SK-N-SH (cell line): ENCODE data around the gene NDUFA3. TPM values are rescaled to one million over a fixed set of nuclear protein-coding genes. Genes with fewer than 3 reads are reported as not detected.

ENCODE experiments used
- CTCF ChIA-PET: fragments of 300-600, 350-600 bp; formaldehyde crosslinking; extraction: SDS; loops from one replicate; lab custom pipeline; 2021; lab: Yijun Ruan, JAX
- POLR2A ChIA-PET: fragments of 350-600 bp; sonication (Branson Sonifier 250); formaldehyde crosslinking; extraction: SDS; loops from one replicate; lab custom pipeline; 2020; ENCODE audit warnings: antibody characterized with exemption, inconsistent platforms; lab: Yijun Ruan, JAX
- DNase-seq: peaks from one replicate; pipeline ENCODE4 v3.0.0; 2012
- H2AFZ ChIP-seq: fragments of 200-600 bp; sonication (generic); 2 replicates; pipeline ENCODE4 v1.8.1; 2016; ENCODE audit warnings: antibody characterized with exemption, mild to moderate bottlenecking, low read depth
- H3F3A ChIP-seq: fragments of 200-600 bp; sonication (generic); replicated peaks from 2 replicates; pipeline ENCODE3; 2016; ENCODE audit warnings: antibody characterized with exemption, mild to moderate bottlenecking; ENCODE audit not compliant: insufficient read depth
- H3K27ac ChIP-seq, 2 experiments: fragments of 200-500 bp in 1 of 2; fragments of 200-600 bp in 1 of 2; sonication (Bioruptor generic) in 1 of 2; sonication (generic), shearing (Covaris generic) in 1 of 2; 2 replicates each; pipeline versions ENCODE4 v1.5.1 to v1.6.1; 2014 to 2016; ENCODE audit warnings: low read depth in 2 of 2, inconsistent platforms in 1 of 2, low read length in 1 of 2, mild to moderate bottlenecking in 1 of 2, mixed read lengths in 1 of 2
- H3K27me3 ChIP-seq: fragments of 200-600 bp; sonication (generic), shearing (Covaris generic); 2 replicates; pipeline ENCODE4 v1.6.1; 2016; ENCODE audit warnings: mixed run types; ENCODE audit not compliant: insufficient read depth
- H3K36me3 ChIP-seq, 2 experiments: fragments of 200-500 bp in 1 of 2; fragments of 200-600 bp in 1 of 2; sonication (Bioruptor generic) in 1 of 2; sonication (generic) in 1 of 2; replicated peaks in 1 of 2; 2 replicates each; pipeline versions ENCODE3 to v1.5.1; 2014 to 2016; ENCODE audit warnings: low read length in 1 of 2, mild to moderate bottlenecking in 1 of 2; ENCODE audit not compliant: insufficient read depth in 2 of 2, control insufficient read depth in 1 of 2
- H3K4me1 ChIP-seq, 2 experiments: fragments of 200-500 bp in 1 of 2; fragments of 200-600 bp in 1 of 2; sonication (Bioruptor generic) in 1 of 2; sonication (generic), shearing (Covaris generic) in 1 of 2; 2 replicates each; pipeline versions ENCODE4 v1.5.1 to v1.6.1; 2014 to 2016; ENCODE audit warnings: low read depth in 1 of 2, low read length in 1 of 2, mixed run types in 1 of 2; ENCODE audit not compliant: insufficient read depth in 2 of 2, control insufficient read depth in 1 of 2
- H3K4me2 ChIP-seq: fragments of 200-600 bp; sonication (generic), shearing (Covaris generic); 2 replicates; pipeline ENCODE4 v1.6.1; 2017; ENCODE audit warnings: mixed run types
- H3K4me3 ChIP-seq, 2 experiments: fragments of 200-500 bp in 1 of 2; fragments of 200-600 bp in 1 of 2; sonication (Bioruptor generic) in 1 of 2; sonication (generic), shearing (Covaris generic) in 1 of 2; 2 replicates each; pipeline versions ENCODE4 v1.5.1 to v1.8.1; 2014 to 2016; ENCODE audit warnings: low read depth in 2 of 2, inconsistent platforms in 1 of 2, low read length in 1 of 2, mild to moderate bottlenecking in 1 of 2, mixed read lengths in 1 of 2, moderate library complexity in 1 of 2
- H3K79me2 ChIP-seq: fragments of 200-600 bp; sonication (generic); 2 replicates; pipeline ENCODE4 v1.8.1; 2017; ENCODE audit warnings: mild to moderate bottlenecking; ENCODE audit not compliant: insufficient read depth
- H3K9ac ChIP-seq: fragments of 200-600 bp; sonication (generic); 2 replicates; pipeline ENCODE4 v1.6.1; 2017; ENCODE audit warnings: mixed run types
- H3K9me2 ChIP-seq: fragments of 200-600 bp; sonication (generic); 2 replicates; pipeline ENCODE4 v1.6.1; 2017; ENCODE audit warnings: mixed run types
- H3K9me3 ChIP-seq: fragments of 200-600 bp; sonication (generic); 2 replicates; pipeline ENCODE4 v1.6.1; 2017; ENCODE audit warnings: mixed run types, mild to moderate bottlenecking, moderate library complexity
- H4K20me1 ChIP-seq: fragments of 200-600 bp; sonication (generic); 2 replicates; pipeline ENCODE4 v1.6.1; 2017; ENCODE audit warnings: mild to moderate bottlenecking, mixed run types; ENCODE audit not compliant: insufficient read depth
- EP300 ChIP-seq, 2 experiments: IDR thresholded peaks; 2 replicates each; pipeline versions ENCODE4 v1.4.0 to v1.6.1; 2012; ENCODE audit warnings: borderline replicate concordance in 1 of 2, low read depth in 1 of 2, low read length in 1 of 2
- EZH2phosphoT487 ChIP-seq: fragments of 200-600 bp; sonication (generic); IDR thresholded peaks from 2 replicates; pipeline ENCODE4 v1.6.1; 2017; ENCODE audit warnings: low read depth, mixed run types, mild to moderate bottlenecking, antibody characterized with exemption, moderate library complexity, borderline replicate concordance
- FOSL2 ChIP-seq: IDR thresholded peaks from 2 replicates; pipeline ENCODE4 v1.4.0; 2012; ENCODE audit warnings: low read depth, mild to moderate bottlenecking, moderate library complexity, borderline replicate concordance
- GATA2 ChIP-seq: sonication (generic); formaldehyde crosslinking; IDR thresholded peaks from 2 replicates; pipeline ENCODE4 v1.5.0; 2020; ENCODE audit warnings: mild to moderate bottlenecking, missing genetic modification reagents
- MAX ChIP-seq: IDR thresholded peaks from 2 replicates; pipeline ENCODE4 v1.4.0; 2012; ENCODE audit warnings: low read depth
- MEF2A ChIP-seq: IDR thresholded peaks from 2 replicates; pipeline ENCODE4 v1.4.0; 2012; ENCODE audit warnings: low read depth, borderline replicate concordance
- MXI1 ChIP-seq: IDR thresholded peaks from 2 replicates; pipeline ENCODE4 v1.6.1; 2012; ENCODE audit warnings: mild to moderate bottlenecking, low read depth, low read length, improper control_type of control experiment
- NRF1 ChIP-seq: IDR thresholded peaks from 2 replicates; pipeline ENCODE4 v1.6.1; 2012; ENCODE audit warnings: low read depth, mild to moderate bottlenecking, low read length
- POLR2AphosphoS5 ChIP-seq: IDR thresholded peaks from 2 replicates; pipeline ENCODE4 v1.6.1; 2012; ENCODE audit warnings: low read depth, low read length
- RAD21 ChIP-seq: IDR thresholded peaks from 2 replicates; pipeline ENCODE4 v1.6.1; 2012; ENCODE audit warnings: mild to moderate bottlenecking, low read length
- RCOR1 ChIP-seq: fragments of 150-350 bp; IDR thresholded peaks from 2 replicates; pipeline ENCODE4 v1.6.1; 2017; ENCODE audit warnings: antibody characterized with exemption, low read length
- RXRA ChIP-seq: IDR thresholded peaks from 2 replicates; pipeline ENCODE4 v1.4.0; 2012; ENCODE audit warnings: low read depth, mild to moderate bottlenecking, borderline replicate concordance
- SIN3A ChIP-seq: IDR thresholded peaks from 2 replicates; pipeline ENCODE4 v1.6.1; 2012; ENCODE audit warnings: low read depth, mild to moderate bottlenecking, low read length, moderate library complexity, borderline replicate concordance
- SMC3 ChIP-seq: IDR thresholded peaks from 2 replicates; pipeline ENCODE4 v1.6.1; 2012; ENCODE audit warnings: low read depth, low read length, improper control_type of control experiment
- TAF1 ChIP-seq: IDR thresholded peaks from 2 replicates; pipeline ENCODE4 v1.6.1; 2012; ENCODE audit warnings: low read depth, mild to moderate bottlenecking, low read length, moderate library complexity, borderline replicate concordance
- YY1 ChIP-seq: IDR thresholded peaks from 2 replicates; pipeline ENCODE4 v1.4.0; 2012; ENCODE audit warnings: low read depth, mild to moderate bottlenecking
- WGBS: methylation state at CpG from one replicate; pipeline ENCODE4 v1.1.6; 2017; ENCODE audit warnings: low lambda C conversion rate; 5-methylcytosine and 5-hydroxymethylcytosine counted together
- polyA plus RNA-seq, 3 experiments: library from polyadenylated mRNA; depleted of rRNA; stranded (reverse); fragments of >200 nt; gene quantifications; 2 replicates each; pipeline ENCODE4 v1.2.3, GENCODE V29; 2012
- TF ChIP-seq, protein P1 (sequence below): fragments of 150-350 bp; IDR thresholded peaks from 2 replicates; pipeline ENCODE4 v1.6.1; 2017; ENCODE audit warnings: antibody characterized with exemption, low read length, low read depth, borderline replicate concordance
- TF ChIP-seq, protein P2 (sequence below): IDR thresholded peaks from 2 replicates; pipeline ENCODE4 v1.4.0; 2012; ENCODE audit warnings: low read depth, borderline replicate concordance

Gene NDUFA3
- polyA plus RNA-seq, 1 of the 3 experiments (the other 2 are of a cell fraction) = 87.0 TPM

DNA sequence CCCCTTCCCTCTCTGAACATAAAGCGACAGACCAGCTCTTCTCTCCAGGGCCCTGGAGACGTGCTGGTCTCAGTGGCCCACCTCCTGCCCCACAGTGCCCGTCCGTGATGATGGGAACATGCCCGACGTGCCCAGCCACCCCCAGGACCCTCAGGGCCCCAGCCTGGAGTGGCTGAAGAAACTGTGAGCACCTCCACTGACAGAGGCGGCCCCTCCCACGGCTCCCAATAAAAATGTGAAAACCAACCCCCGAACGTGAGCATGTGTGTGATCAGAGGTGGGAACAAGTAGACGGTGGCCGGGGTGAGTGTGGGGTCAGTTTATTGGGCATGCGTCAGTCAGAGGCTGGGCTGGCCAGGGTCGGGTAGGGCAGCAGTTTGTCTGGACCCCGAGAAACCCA, 4.1 kb downstream of the NDUFA3 start:
- no peak for DNase-seq

GRCh38 chr19:54107876-54108490, 5.3 kb downstream of the NDUFA3 start:
- Histone ChIP-seq H3K9me2 (no peaks in the 10 kb centered on the region), H3K9ac (no peak overlapping the region), H3K79me2 (peaks cover 36% of the 10 kb centered on the region), H3K4me3 (no peak overlapping the region), H4K20me1 (peaks cover 2% of the 10 kb centered on the region; the same call in 1 of the 2 replicates), H3K9me3 (no peaks in the 10 kb centered on the region), H2AFZ (no peak overlapping the region), H3K27me3 (no peaks in the 10 kb centered on the region), H3K4me2 (no peak overlapping the region), H3K36me3 (peaks cover 14 to 35% of the 10 kb centered on the region in 2 experiments), H3K4me1 (no peaks in the 10 kb centered on the region; a peak in 1 of 4 replicates), H3K27ac (no peak overlapping the region), H3F3A (no peaks in the 10 kb centered on the region)
- 89% methylated on average over 18 of the region's 21 CpGs for WGBS
- ChIA-PET POLR2A (no interaction called here), CTCF (no interaction called here)
- no peak for TF ChIP-seq EP300 (IDR thresholded peaks at IDR 0.05; ENCODE audit: borderline replicate concordance in 1 of 2, low read depth in 1 of 2, low read length in 1 of 2)
- no peak for TF ChIP-seq FOSL2
- TF ChIP-seq TAF1 = no peak
- TF ChIP-seq, protein P1, sequence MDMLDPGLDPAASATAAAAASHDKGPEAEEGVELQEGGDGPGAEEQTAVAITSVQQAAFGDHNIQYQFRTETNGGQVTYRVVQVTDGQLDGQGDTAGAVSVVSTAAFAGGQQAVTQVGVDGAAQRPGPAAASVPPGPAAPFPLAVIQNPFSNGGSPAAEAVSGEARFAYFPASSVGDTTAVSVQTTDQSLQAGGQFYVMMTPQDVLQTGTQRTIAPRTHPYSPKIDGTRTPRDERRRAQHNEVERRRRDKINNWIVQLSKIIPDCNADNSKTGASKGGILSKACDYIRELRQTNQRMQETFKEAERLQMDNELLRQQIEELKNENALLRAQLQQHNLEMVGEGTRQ = no peak
- no peak for TF ChIP-seq RCOR1
- TF ChIP-seq MEF2A = no peak
- TF ChIP-seq NRF1 = no peak
- TF ChIP-seq GATA2 = no peak
- no peak for TF ChIP-seq YY1
- TF ChIP-seq RXRA = no peak
- no peak for TF ChIP-seq RAD21
- no peak for TF ChIP-seq EZH2phosphoT487
- TF ChIP-seq MXI1 = no peak
- TF ChIP-seq MAX = no peak
- TF ChIP-seq, protein P2, sequence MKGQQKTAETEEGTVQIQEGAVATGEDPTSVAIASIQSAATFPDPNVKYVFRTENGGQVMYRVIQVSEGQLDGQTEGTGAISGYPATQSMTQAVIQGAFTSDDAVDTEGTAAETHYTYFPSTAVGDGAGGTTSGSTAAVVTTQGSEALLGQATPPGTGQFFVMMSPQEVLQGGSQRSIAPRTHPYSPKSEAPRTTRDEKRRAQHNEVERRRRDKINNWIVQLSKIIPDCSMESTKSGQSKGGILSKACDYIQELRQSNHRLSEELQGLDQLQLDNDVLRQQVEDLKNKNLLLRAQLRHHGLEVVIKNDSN = no peak
- TF ChIP-seq SMC3 = no peak
- no peak for TF ChIP-seq SIN3A
- no peak for DNase-seq

More for the DNA sequence above, 4.1 kb downstream of the NDUFA3 start:
- H3K4me1 ChIP-seq = peaks cover 0 to 3% of the 10 kb centered on the region in 2 experiments; a peak in 1 of 4 replicates
- CTCF ChIA-PET = no interaction called here
- H3K27me3 ChIP-seq = no peaks in the 10 kb centered on the region
- POLR2A ChIA-PET = no interaction called here
- H3K36me3 ChIP-seq = peaks cover 10 to 35% of the 10 kb centered on the region in 2 experiments
- H3K9me2 ChIP-seq = no peaks in the 10 kb centered on the region
- H3K4me3 ChIP-seq = no peak overlapping the region
- no peaks in the 10 kb centered on the region for H3F3A ChIP-seq
- H2AFZ ChIP-seq = no peak overlapping the region
- H3K9me3 ChIP-seq = no peaks in the 10 kb centered on the region
- H3K79me2 ChIP-seq = peaks cover 34% of the 10 kb centered on the region
- 83% methylated on average over 15 of the region's 15 CpGs for WGBS
- peaks cover 2% of the 10 kb centered on the region; the same call in 1 of the 2 replicates for H4K20me1 ChIP-seq
- no peak overlapping the region for H3K9ac ChIP-seq
- H3K4me2 ChIP-seq = no peak overlapping the region
- TF ChIP-seq POLR2AphosphoS5 = no peak
- no peak overlapping the region for H3K27ac ChIP-seq
